GM12874 (cell line): Measurements from ENCODE around the gene STT3B.

Source experiments
- TF ChIP-seq, protein P1 (sequence below): IDR thresholded peaks from 2 replicates; pipeline ENCODE4 v1.5.1; 2011; ENCODE audit warnings: low read depth, mild to moderate bottlenecking, control low read depth, low read length, moderate library complexity; ENCODE audit not compliant: insufficient read depth

Gene STT3B

GRCh38 chr3:31568649-31569048 lies 35.9 kb downstream of the STT3B start:
- TF ChIP-seq, protein P1, sequence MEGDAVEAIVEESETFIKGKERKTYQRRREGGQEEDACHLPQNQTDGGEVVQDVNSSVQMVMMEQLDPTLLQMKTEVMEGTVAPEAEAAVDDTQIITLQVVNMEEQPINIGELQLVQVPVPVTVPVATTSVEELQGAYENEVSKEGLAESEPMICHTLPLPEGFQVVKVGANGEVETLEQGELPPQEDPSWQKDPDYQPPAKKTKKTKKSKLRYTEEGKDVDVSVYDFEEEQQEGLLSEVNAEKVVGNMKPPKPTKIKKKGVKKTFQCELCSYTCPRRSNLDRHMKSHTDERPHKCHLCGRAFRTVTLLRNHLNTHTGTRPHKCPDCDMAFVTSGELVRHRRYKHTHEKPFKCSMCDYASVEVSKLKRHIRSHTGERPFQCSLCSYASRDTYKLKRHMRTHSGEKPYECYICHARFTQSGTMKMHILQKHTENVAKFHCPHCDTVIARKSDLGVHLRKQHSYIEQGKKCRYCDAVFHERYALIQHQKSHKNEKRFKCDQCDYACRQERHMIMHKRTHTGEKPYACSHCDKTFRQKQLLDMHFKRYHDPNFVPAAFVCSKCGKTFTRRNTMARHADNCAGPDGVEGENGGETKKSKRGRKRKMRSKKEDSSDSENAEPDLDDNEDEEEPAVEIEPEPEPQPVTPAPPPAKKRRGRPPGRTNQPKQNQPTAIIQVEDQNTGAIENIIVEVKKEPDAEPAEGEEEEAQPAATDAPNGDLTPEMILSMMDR: no peak

GRCh38 chr3:31571325-31571724 lies 38.6 kb downstream of the STT3B start:
- TF ChIP-seq, protein P1: no peak

- TF ChIP-seq, protein P1: no peak
Observed at GRCh38 chr3:31572236-31573004, 39.7 kb downstream of the STT3B start.

DNA sequence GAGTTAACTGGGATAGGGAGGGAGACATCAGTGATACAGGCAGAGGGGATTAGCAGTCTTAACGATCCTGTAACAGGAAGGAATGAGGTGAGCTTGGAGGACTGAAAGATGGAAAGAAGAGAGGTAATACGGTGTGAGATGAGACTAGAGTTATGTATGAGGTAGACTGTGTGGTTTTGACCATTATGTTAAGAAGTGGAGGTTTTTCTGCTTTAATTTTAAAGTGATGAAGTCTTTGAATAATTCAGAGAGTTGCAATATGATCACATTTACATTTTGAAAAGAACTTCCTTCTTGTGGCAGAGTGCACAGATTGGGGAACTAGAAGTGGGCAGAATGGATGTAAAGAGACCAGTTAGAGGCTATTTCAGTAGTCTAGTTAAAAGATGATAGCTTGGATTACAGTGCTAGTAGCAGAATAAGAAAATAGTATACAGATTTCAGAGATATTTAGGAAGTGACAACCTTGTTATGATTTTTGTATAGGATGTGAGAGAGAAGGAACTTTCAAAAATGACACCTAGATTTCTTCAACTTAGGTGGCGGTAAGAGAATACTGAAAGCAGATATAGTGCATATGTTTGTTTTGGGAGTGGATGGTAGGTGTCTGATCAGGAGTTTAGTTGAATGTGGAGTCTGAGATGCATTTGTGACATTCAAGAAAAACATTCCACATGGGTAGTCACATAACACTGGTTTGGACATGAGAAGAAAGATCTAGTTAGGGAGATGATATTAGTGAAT lies 40.5 kb downstream of the STT3B start:
- TF ChIP-seq, protein P1: no peak

DNA sequence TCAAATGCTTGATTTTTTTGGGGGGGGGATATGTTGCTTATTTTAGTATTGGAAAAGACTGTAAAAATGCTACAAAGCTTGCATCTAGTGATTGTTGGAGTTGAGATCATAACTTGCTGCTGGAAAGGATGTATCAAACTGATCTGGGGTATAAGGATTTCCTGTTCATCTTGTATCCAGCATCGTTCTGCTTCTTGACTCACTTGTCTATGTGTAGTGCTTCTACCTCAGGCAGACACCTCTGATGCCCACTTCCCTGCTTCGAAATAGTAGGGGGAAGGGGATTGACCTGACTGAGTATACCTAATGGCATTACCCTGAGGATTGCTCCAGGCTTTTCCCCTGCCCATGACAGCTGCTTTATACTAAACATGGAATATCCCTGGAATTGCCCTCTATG lies 42.7 kb downstream of the STT3B start:
- TF ChIP-seq, protein P1: no peak

- TF ChIP-seq, protein P1: no peak
Observed at GRCh38 chr3:31576521-31576920, 43.8 kb downstream of the STT3B start.

GRCh38 chr3:31577232-31577631 lies 44.5 kb downstream of the STT3B start:
- TF ChIP-seq, protein P1: no peak
